GM19099 (cell line): Measurements from ENCODE around the gene DNAJA2.
A peak's percentile ranks its signal among the peaks of the same experiment; 100 is the strongest.

Source experiments
- POLR2A ChIP-seq: IDR thresholded peaks from 3 replicates; pipeline ENCODE4 v1.6.1; 2011; ENCODE audit warnings: low read depth; ENCODE audit not compliant: insufficient read length; ENCODE audit errors: extremely low read depth

DNAJA2 gene

DNA sequence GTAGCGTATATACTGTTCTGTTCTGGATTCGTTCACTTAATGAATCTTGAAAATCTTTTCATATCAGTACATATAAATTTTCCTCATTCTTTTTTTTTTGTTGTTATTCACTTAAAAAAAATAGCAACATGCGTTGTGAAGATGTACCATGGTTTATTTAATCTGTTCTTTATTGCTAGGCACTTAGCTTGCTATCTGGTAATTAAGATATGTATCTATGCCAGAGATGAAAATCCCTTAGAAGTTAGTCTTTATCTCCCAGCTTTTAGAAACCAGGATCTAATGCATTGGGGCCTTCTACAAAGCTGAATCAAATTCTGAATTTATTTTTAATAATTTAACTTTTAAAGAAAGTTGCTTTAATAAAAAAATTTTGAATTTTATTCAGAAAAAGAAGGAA lies 13.0 kb upstream of the DNAJA2 start:
- TF ChIP-seq POLR2A = no peak

GRCh38 chr16:46982335-46982734 lies 8.9 kb upstream of the DNAJA2 start:
- TF ChIP-seq POLR2A = no peak

DNA sequence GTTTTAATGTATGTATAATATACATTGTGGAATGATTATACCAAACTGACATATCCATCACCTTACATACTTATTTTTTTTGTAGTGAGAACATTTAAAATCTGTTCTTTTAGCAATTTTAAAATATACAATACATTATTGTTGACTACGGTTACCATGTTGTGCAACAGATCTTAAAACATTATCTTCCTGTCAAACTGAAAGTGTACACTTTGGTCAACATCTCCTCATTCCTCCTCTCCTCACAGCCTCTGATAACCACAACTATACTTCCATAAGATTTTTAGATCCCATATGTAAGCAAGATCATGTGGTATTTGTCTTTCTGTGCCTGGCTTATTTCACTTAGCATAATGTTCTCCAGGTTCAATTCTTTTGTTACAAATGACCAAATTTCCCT lies 7.5 kb upstream of the DNAJA2 start:
- no peak for TF ChIP-seq POLR2A

GRCh38 chr16:46976550-46976949 lies 3.1 kb upstream of the DNAJA2 start:
- TF ChIP-seq POLR2A = no peak

DNA sequence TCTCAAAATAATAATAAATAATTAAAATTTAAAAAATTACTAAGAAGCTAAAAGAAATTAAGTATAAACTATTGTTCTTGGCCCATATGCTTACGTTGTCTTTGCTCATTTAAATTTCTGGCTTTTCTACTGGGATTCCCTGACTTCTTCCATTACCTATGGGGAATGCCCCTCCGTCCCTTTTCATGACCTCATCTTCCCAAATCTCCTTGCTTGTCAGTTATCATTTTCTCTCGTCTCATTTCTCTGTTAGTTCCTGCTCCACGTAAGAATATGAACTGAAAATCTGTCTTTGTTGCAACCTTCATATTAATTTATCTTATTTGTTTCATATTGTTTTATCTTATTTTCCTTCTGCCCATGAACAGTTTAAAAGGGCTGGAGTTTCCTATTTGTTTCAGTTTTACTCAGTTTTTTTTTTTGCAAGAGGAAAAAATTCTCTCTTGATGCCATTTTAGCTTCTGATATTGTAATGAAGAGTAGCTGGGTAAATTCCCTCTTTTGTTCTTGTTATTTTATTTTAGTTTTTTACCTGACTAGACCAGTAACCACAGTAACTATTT lies 2.5 kb upstream of the DNAJA2 start:
- TF ChIP-seq POLR2A = no peak

- no peak for TF ChIP-seq POLR2A
Observed at GRCh38 chr16:46975165-46975564, 1.7 kb upstream of the DNAJA2 start.

DNA sequence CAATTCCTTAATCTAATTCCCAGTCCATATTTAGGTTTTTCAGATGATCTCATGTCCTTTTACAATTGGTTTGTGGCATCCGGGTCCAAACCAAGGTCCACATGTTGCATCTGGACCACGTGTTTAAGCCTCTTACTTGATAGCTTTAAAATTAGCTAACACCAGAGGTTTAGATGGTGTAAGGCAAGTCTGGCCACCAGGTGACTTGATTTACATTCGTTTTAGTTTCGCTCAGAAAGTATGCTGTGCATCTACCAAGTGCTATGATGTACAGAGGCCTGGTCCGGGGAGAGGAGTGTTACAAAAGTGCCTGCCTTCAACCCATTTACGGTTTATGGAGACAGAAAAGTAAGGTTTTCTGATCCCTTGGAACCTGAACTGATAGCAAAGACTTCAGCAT lies 878 bp upstream of the DNAJA2 start:
- peak; percentile 23 for TF ChIP-seq POLR2A

DNA sequence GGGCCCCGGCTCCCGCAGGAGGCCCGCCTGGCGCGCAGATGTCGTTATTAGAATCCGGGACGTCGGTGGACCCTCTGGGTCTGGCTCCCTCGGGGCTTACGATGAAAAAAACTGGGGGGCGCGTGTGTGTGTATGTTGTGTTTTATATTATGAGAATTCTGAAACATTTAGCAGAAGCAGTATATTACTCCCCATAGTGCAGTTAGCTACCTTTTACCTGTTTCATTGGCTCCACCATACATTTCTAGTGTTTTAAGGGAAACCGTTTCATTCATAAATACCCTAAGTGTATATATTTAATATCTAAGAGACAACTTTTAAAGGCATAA lies 486 bp upstream of the DNAJA2 start:
- no peak for TF ChIP-seq POLR2A

DNA sequence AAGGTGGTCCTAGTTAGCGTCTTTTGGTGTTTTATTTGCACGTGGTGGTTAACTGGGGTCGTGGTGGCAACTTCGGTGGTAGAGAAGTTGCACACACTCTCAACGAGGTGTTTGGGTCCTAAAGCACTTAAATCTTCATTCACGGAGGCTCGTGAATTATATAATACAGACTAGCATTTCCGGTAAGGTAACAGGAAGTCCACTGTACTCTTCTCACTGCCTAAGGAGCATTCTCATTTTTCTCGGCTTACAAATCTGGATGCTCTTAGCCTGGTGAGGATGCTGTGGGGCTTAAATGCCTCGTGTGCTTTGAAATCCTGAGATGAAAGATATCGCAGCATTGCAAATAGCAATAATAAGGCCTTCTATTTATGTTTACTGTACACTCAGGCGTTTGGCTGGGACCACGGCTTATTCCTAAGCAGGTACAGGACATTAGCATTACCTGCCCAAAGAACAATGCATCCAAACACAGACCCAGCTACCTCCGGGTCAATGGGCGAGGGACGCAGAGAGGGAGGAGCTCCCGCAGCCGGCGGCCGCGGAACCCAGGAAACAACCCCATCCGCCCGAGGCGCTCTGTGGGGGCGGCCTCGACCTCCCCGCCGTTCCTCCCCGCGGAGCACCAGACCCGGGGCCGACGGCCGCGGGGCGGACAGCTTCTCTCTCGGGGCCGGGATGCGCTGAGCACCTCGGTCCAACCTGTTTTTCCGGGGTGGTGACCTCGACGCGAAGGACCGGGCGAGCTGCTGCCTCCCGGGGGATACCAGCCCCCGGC lies 856 bp downstream of the DNAJA2 start:
- no peak for TF ChIP-seq POLR2A

DNA sequence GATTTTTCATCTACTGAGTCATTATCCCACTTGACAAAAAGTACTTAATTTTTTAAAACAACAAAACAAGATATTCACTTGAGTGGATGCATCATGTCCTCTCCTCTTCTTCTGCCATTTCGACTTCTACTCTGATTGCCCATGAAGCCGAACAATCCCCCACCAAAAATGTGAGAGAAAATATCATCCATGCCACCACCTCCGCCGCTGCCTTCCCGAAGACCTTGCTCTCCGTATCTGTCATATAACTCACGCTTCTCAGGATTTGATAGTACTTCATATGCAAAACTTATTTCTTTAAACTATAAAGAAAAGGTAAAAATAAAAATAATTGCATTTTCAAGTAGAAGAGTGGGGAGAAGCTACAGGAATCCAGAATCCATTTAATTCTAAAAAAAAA lies 2.2 kb downstream of the DNAJA2 start:
- TF ChIP-seq POLR2A = no peak

DNA sequence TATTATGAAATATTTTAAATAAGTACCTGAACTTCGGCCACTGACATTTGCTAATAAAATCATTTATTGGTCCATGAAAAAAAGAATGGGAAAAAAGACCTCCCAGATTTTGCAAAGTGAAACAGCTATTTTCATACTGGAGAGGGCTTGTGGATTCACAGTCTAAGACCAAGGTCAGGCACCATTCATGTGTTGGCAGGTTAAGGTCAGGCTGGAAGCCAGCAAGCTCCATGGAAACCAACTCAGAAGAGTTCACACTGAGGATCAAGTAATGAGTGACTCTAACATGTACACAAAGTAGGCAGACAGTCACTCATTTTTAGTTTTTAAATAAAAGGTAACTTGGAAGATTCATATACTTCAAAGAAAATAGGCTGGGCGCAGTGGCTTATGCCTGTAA lies 3.4 kb downstream of the DNAJA2 start:
- TF ChIP-seq POLR2A = no peak

GRCh38 chr16:46968063-46968435 lies 5.4 kb downstream of the DNAJA2 start:
- TF ChIP-seq POLR2A = no peak

DNA sequence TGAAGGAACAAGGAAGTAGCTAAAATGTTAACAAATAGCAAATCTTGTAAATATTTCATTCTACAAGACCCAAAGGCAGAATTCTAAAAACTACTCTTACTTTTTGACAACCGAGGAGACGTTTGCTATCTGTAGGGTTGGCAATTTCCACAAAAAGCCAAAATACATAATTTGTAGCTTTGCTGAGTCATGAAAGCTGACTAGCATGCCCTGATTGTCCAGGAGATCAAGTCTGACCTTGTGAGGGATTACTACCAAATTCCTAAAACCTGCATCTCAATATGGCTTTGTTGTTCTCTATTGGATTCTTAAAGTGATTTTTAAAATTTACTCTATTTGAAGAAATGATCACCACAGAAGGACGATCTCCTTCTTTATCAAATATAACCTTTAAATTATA lies 10.8 kb downstream of the DNAJA2 start:
- no peak for TF ChIP-seq POLR2A

GRCh38 chr16:46961373-46962353 lies 11.8 kb downstream of the DNAJA2 start:
- TF ChIP-seq POLR2A = no peak

GRCh38 chr16:46954562-46954961 lies 18.9 kb downstream of the DNAJA2 start:
- no peak for TF ChIP-seq POLR2A

GRCh38 chr16:46950009-46950408 lies 23.5 kb downstream of the DNAJA2 start:
- TF ChIP-seq POLR2A = no peak
